ENCODE measurements around the gene SHD. TPM values are rescaled to one million over a fixed set of nuclear protein-coding genes. Genes with fewer than 3 reads are reported as not detected.

SHD gene
- total RNA-seq, 1 donor from 2014 or later, result 0.74 TPM

DNA sequence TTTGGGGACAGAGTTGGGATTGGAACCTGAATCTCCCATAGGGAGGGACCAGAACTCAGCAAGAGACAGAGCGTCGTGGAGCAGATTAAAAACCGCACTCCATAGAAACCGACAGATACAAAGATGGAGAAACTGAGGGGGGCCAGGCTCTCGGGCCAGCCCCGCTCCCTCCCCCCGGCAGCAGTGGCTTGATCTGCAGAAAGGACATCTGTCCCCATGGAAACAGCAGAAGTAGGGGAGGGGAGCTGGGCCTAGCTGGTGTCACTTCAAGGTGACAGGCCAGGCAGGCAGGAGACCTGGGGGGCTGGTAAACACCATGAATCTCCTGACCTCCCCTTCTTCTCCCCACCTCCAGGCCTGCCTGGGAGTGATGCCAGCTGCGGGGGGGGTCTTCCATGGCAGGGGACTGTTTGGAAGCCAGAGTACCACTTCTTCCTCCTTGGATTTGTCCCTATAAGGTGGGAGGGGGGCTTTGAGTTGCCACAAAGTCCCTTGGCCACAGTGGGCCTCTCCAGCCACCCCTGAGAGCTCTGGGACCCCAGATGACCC is 12.2 kb downstream of the SHD start:
- H3K27ac Mint-ChIP-seq, result peak overlapping the region; percentile 43
- H3K9me3 Mint-ChIP-seq (ENCODE audit: low read depth), result no peaks in the 10 kb centered on the region
- no peaks in the 10 kb centered on the region for H3K36me3 Mint-ChIP-seq (ENCODE audit: insufficient read depth)
- no peaks in the 10 kb centered on the region for H3K4me1 Mint-ChIP-seq (ENCODE audit: low read depth)
- peaks cover 7% of the 10 kb centered on the region for H3K27me3 Mint-ChIP-seq
- TF ChIP-seq, protein P1, sequence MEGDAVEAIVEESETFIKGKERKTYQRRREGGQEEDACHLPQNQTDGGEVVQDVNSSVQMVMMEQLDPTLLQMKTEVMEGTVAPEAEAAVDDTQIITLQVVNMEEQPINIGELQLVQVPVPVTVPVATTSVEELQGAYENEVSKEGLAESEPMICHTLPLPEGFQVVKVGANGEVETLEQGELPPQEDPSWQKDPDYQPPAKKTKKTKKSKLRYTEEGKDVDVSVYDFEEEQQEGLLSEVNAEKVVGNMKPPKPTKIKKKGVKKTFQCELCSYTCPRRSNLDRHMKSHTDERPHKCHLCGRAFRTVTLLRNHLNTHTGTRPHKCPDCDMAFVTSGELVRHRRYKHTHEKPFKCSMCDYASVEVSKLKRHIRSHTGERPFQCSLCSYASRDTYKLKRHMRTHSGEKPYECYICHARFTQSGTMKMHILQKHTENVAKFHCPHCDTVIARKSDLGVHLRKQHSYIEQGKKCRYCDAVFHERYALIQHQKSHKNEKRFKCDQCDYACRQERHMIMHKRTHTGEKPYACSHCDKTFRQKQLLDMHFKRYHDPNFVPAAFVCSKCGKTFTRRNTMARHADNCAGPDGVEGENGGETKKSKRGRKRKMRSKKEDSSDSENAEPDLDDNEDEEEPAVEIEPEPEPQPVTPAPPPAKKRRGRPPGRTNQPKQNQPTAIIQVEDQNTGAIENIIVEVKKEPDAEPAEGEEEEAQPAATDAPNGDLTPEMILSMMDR (IDR thresholded peaks at IDR 0.05; ENCODE audit: unreplicated experiment), result no peak
- no peak for DNase-seq (ENCODE audit: low spot score, unreplicated experiment)
- no peak overlapping the region for H3K4me3 Mint-ChIP-seq (ENCODE audit: low read depth)

DNA sequence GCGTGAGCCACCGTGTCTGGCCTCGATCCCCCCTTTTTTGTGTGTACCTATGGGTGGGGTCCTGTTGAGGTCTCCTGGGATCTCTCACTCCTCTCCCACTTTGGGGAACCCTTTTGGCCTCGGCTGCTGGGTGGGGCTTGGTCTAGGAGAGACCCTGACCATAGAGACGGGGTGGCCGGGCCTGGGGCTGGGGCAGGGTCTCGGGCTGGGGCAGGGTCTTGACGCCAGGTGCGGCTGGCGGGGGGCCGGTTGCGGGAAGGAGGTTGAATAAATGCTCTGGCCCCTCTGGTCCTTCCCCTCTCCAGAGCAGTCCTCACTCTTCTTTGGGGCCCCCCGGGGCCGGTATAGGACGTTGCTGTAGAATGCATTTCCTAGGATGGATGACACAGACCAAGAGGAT is 13.4 kb downstream of the SHD start:
- Mint-ChIP-seq H3K36me3 (ENCODE audit: insufficient read depth) (no peaks in the 10 kb centered on the region), H3K27me3 (peaks cover 6% of the 10 kb centered on the region), H3K4me3 (ENCODE audit: low read depth) (no peak overlapping the region), H3K27ac (no peak overlapping the region), H3K9me3 (ENCODE audit: low read depth) (no peaks in the 10 kb centered on the region), H3K4me1 (ENCODE audit: low read depth) (no peaks in the 10 kb centered on the region)
- TF ChIP-seq, protein P1 (IDR thresholded peaks at IDR 0.05; ENCODE audit: unreplicated experiment), result no peak
- DNase-seq (ENCODE audit: low spot score, unreplicated experiment), result no peak

DNA sequence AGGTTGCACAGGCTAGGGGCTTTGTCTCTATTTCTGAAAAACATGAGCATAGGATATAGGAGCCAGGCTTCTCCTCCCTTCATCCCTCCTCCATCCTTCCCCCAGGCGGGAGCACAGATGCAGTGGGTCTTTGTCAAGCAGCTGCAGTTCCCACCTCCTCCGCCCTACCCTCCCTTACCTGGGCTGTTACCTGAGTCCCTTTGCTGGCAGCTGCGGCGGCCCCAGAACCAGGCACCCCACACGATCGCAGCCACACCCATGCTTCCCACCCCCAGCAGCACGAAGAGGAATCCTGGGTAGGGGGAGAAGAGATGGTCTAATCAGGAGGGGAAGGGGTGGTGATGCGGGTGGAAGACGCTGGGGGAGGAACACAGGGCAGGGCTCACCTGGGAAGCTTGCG is 15.3 kb downstream of the SHD start:
- Mint-ChIP-seq H3K36me3 (ENCODE audit: insufficient read depth) (no peaks in the 10 kb centered on the region), H3K9me3 (ENCODE audit: low read depth) (no peaks in the 10 kb centered on the region), H3K27me3 (peaks cover 6% of the 10 kb centered on the region), H3K27ac (no peak overlapping the region), H3K4me3 (ENCODE audit: low read depth) (no peak overlapping the region), H3K4me1 (ENCODE audit: low read depth) (no peaks in the 10 kb centered on the region)
- TF ChIP-seq, protein P1 (IDR thresholded peaks at IDR 0.05; ENCODE audit: unreplicated experiment), result no peak
- no peak for DNase-seq (ENCODE audit: low spot score, unreplicated experiment)

DNA sequence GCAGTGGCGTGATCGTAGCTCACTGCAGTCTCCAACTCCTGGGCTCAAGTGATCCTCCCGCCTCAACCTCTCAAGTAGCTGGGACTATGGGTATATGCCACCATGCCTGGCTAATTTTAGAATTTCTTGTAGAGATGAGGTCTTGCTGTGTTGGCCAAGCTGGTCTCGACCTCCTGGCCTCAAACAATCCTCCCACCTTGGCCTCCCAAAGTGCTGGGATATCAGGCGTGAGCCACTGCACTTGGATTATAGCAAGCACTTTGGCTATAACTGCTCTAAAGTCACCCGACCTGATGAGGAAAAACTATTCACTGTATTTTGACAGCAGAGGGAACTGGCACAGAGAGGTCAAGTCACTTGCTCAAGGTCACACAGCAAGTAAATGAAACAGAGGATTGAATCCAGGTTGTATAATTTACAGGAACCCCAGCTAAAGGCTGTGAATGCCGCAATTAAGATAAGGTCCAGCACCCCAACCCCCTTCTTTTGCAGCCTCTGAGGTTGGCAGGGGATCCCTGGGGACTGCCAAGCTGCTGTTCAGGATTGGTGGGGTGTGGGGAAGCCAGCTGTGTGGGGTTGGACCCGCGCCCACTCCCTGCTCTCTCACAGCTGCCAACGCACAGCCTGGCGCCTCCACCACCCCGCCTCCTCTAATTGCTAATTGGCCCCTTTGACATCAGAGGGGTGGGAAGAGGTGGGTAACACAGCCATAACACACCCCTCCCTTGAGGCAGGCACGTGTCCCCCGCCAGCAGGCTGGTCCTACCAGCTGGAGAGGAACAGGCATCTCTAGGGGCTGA is 17.1 kb downstream of the SHD start:
- Mint-ChIP-seq H3K27ac (no peak overlapping the region), H3K4me3 (ENCODE audit: low read depth) (no peak overlapping the region), H3K9me3 (ENCODE audit: low read depth) (no peaks in the 10 kb centered on the region), H3K27me3 (peaks cover 6% of the 10 kb centered on the region), H3K4me1 (ENCODE audit: low read depth) (no peaks in the 10 kb centered on the region), H3K36me3 (ENCODE audit: insufficient read depth) (no peaks in the 10 kb centered on the region)
- no peak for DNase-seq (ENCODE audit: low spot score, unreplicated experiment)
- TF ChIP-seq, protein P1 (IDR thresholded peaks at IDR 0.05; ENCODE audit: unreplicated experiment), result no peak

DNA sequence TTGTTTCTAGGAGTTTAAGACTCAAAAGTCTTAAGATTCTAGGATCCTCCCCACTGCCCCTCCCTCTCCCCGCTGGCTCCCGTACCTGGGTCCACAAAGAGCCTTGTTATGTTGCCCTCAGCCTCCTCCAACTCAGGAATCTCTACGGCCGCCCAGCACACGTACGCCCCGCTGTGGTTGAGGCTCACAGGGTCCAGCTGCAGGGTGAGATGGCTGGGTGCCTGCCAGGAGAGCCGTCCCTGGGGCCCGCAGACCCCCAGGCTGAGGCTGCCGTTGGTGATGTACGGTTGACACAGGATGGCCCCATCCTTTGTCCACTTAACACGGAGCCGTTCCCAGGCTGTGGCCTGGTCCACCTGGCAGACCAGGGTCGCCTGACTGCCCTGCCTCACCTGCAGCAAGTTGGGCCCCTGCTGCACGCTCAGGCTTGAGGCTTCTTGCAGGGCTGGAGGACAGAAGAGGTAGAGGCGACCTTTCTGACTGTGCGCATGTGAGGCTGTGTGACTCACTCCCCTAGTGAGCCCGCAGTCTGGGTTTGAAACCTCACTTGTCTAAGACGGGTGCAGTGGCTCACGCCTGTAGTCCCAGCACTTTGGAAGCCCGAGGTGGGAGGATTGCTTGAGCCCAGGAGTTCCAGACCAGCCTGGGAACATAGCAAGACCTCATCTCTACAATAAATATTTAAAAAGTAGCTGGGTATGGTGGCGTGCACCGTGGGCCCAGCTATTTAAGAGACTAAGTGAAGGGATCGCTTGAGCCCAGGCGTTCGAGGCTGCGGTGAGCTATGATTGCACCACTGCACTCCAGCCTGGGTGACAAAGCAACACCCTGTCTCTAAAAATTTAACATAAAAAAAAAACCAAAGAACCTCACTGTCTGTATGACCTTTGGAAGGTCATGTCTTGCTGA is 19.1 kb downstream of the SHD start:
- Mint-ChIP-seq H3K36me3 (ENCODE audit: insufficient read depth) (no peaks in the 10 kb centered on the region), H3K4me3 (ENCODE audit: low read depth) (no peak overlapping the region), H3K27me3 (peaks cover 6% of the 10 kb centered on the region), H3K4me1 (ENCODE audit: low read depth) (peaks cover 2% of the 10 kb centered on the region), H3K27ac (no peak overlapping the region), H3K9me3 (ENCODE audit: low read depth) (no peaks in the 10 kb centered on the region)
- TF ChIP-seq, protein P1 (IDR thresholded peaks at IDR 0.05; ENCODE audit: unreplicated experiment), result no peak
- DNase-seq (ENCODE audit: low spot score, unreplicated experiment), result no peak
